ENCODE measurements around the gene PPP1CA. TPM values are rescaled to one million over a fixed set of nuclear protein-coding genes. Genes with fewer than 3 reads are reported as not detected.

The PPP1CA gene
- total and polyA plus RNA-seq, 7 donors, result 59.5 to 357 (median 87.0) TPM

DNA sequence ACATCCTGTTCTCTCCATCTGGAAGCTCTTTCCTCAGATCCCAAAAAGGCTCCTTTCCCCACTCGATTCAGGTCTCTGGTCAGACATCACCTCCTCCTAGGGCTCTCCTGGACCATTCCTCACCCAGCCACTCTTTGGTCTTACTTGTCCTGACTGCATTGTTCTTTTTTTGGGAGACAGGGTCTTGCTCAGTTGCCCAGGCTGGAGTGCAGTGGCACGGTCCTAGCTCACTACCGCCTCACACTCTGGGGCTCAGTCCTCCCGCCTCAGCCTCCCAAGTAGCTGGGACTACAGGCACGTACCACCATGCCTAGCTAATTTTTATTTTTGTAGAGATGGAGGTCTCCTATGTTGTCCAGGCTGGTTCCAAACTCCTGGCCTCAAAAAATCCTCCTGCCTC is 43.9 kb upstream of the PPP1CA start:
- H3K4me3 ChIP-seq, result no peak overlapping the region
- no peaks in the 10 kb centered on the region for H3K9me3 ChIP-seq
- no peak for DNase-seq
- H3K27me3 ChIP-seq, result no peaks in the 10 kb centered on the region
- TF ChIP-seq POLR2AphosphoS5 (IDR thresholded peaks at IDR 0.05) (no peak), EP300 (IDR thresholded peaks at IDR 0.05) (no peak), POLR2A (IDR thresholded peaks at IDR 0.05) (no peak)
- TF ChIP-seq, protein P1, sequence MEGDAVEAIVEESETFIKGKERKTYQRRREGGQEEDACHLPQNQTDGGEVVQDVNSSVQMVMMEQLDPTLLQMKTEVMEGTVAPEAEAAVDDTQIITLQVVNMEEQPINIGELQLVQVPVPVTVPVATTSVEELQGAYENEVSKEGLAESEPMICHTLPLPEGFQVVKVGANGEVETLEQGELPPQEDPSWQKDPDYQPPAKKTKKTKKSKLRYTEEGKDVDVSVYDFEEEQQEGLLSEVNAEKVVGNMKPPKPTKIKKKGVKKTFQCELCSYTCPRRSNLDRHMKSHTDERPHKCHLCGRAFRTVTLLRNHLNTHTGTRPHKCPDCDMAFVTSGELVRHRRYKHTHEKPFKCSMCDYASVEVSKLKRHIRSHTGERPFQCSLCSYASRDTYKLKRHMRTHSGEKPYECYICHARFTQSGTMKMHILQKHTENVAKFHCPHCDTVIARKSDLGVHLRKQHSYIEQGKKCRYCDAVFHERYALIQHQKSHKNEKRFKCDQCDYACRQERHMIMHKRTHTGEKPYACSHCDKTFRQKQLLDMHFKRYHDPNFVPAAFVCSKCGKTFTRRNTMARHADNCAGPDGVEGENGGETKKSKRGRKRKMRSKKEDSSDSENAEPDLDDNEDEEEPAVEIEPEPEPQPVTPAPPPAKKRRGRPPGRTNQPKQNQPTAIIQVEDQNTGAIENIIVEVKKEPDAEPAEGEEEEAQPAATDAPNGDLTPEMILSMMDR (IDR thresholded peaks at IDR 0.05), result no peak
- intact Hi-C loops (cut with DNase I), result no loop called here
- 86 to 89% methylated on average over 5 of the region's 5 CpGs for WGBS, 2 donors
- H3K27ac ChIP-seq, result no peak overlapping the region
- H3K36me3 ChIP-seq, result peaks cover 0 to 18% (median 10%) of the 10 kb centered on the region in 4 donors
- peaks cover 0 to 24% (median 15%) of the 10 kb centered on the region in 4 donors for H3K4me1 ChIP-seq

DNA sequence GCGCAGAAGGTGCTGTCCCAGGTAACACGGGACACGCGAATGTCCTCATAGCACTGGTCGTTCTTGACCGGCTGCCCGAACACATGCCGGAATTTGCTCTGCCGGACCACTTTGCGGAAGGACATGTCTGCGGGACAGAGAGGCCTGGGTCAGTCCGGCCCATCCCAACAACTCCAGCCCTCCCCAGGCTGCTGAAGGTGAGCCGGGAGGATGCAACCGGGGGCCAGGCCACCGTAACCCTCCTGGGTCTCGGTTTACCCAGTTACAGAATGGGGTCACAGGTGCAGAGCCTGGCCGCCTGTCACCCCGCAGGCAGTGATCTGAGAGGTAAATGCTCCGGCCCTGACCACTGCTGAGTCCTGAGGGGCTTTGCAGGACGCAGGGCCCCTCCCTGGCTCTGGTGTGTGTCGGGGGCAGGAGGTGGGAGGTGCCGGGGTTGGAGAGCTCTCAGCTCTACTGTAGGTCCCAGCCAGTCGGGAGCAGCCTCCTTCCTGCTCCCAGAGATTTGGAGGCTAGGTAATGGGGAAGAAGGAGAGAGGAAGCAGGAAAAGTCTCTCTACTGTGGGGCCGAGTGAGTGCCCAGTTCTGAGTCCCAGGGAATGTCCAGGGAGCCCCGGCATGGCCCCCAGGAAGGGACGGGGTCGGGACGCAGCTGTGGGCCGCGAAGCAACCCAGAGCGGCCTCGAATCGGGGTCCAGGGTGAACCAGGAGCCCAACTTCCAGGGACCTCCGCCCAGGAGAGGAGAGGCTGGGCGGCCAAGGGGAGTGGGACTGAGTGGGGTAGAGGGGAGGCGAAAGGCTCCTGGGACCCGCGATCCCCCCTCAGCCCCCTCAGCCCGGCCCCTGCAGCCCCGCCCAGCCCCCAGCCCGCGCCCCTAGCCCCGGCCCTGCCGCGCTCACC is 41.1 kb upstream of the PPP1CA start:
- H3K27me3 ChIP-seq, result no peaks in the 10 kb centered on the region
- WGBS, 2 donors, result 27 to 45% methylated on average over 45 of the region's 45 CpGs
- H3K36me3 ChIP-seq, result peaks cover 0 to 42% (median 16%) of the 10 kb centered on the region in 4 donors
- H3K9me3 ChIP-seq, result no peaks in the 10 kb centered on the region
- intact Hi-C loops (cut with DNase I), result loop anchor here (1.0 kb wide), 2 partner anchors 14 to 22 kb away; partner anchors contain the start of gene RPS6KB2
- H3K27ac ChIP-seq, result peak overlapping the region; percentile 95 to 98 (median 96)
- H3K4me3 ChIP-seq, result peak overlapping the region; percentile 80 to 95 (median 86)
- peaks cover 0 to 31% (median 21%) of the 10 kb centered on the region in 4 donors for H3K4me1 ChIP-seq
- TF ChIP-seq POLR2A (IDR thresholded peaks at IDR 0.05), result no peak
- TF ChIP-seq POLR2AphosphoS5 (IDR thresholded peaks at IDR 0.05), result no peak
- no peak for TF ChIP-seq EP300 (IDR thresholded peaks at IDR 0.05)
- TF ChIP-seq, protein P1 (IDR thresholded peaks at IDR 0.05), result no peak
- DNase-seq, result no peak

DNA sequence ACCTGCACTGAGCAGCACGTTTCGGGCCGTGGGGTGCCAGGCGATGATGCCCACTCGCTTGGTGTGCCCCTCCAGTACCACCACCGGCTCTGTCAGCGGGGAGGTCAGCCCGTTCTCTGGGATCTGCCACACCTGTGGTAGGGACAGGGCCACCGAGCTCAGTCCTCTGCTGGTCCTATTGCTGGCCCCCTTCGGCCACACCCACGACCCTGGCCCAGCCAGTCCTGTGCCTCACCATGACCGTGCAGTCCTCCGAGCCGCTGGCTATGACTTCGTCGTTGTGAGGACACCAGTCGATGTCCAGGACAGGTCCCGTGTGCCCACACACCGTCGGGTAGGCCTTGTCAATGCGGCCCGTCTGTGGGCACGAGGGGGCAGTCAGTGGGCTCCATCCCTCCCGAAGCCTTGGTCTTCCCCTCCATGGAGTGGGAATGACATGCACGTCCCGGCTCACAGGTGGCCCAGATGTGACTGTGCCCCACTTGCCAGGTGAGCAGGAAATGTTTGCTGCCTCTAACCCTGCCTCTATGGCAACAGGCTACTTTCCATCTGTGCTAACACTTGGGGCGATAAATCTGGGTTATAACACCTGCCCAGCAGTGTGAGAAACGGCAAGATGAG is 40.2 kb upstream of the PPP1CA start:
- TF ChIP-seq, protein P1 (IDR thresholded peaks at IDR 0.05), result no peak
- no peak for TF ChIP-seq POLR2AphosphoS5 (IDR thresholded peaks at IDR 0.05)
- WGBS, 2 donors, result 78 to 83% methylated on average over 28 of the region's 28 CpGs
- Histone ChIP-seq H3K36me3 (peaks cover 0 to 48% (median 18%) of the 10 kb centered on the region in 4 donors), H3K27me3 (no peaks in the 10 kb centered on the region), H3K27ac (peak overlapping the region in 3 of 4 donors; percentile 95 to 98 (median 96)), H3K4me1 (peaks cover 0 to 35% (median 24%) of the 10 kb centered on the region in 4 donors), H3K4me3 (no peak overlapping the region), H3K9me3 (no peaks in the 10 kb centered on the region)
- DNase-seq, result no peak
- intact Hi-C loops (cut with DNase I), result no loop called here

DNA sequence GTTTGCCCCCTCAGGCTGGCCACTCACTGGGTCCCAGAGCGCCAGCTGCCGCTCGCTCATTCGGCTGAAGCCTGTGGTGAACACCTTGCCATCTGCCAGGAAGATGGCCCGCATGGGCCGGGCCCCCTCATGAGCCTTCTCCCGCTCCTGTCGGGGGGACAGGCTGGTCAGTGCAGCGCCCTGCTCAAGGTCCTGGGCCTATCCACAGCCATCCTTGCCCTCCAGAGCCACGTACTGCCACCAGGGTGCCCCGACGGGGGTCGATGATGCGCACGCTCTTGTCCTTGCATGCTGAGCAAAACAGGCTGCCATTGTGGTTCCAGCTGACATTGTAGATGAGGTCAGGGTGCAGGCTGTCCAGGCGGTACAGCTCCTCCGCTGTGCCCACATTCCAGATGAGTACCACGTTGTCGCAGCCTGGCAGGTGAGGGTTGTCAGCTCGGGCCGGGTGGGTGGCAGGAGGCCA is 39.5 kb upstream of the PPP1CA start:
- H3K27ac ChIP-seq, result peak overlapping the region in 2 of 4 donors; percentile 8 to 44
- WGBS, 2 donors, result 86 to 91% methylated on average over 21 of the region's 21 CpGs
- peaks cover 0 to 42% (median 27%) of the 10 kb centered on the region in 4 donors for H3K4me1 ChIP-seq
- no peaks in the 10 kb centered on the region for H3K9me3 ChIP-seq
- intact Hi-C loops (cut with DNase I), result no loop called here
- H3K36me3 ChIP-seq, result peaks cover 0 to 49% (median 18%) of the 10 kb centered on the region in 4 donors
- TF ChIP-seq EP300 (IDR thresholded peaks at IDR 0.05) (no peak), POLR2AphosphoS5 (IDR thresholded peaks at IDR 0.05) (no peak), POLR2A (IDR thresholded peaks at IDR 0.05) (no peak)
- TF ChIP-seq, protein P1 (IDR thresholded peaks at IDR 0.05), result no peak
- no peaks in the 10 kb centered on the region for H3K27me3 ChIP-seq
- H3K4me3 ChIP-seq, result no peak overlapping the region
- DNase-seq, result no peak

Measured in sigmoid colon (tissue), 7 donors.